A549 (cell line): Measurements from ENCODE around the gene PCBP3.

Experiments used
- BCL3 ChIP-seq: fragments of >200 bp; sonication (Bioruptor Twin); formaldehyde crosslinking; IDR thresholded peaks from 3 replicates; pipeline ENCODE4 v1.6.1; 2016
- CBX2 ChIP-seq: fragments of 200-600 bp; sonication (generic); IDR thresholded peaks from 2 replicates; pipeline ENCODE4 v1.6.1; 2016; ENCODE audit warnings: low read depth, mild to moderate bottlenecking, borderline replicate concordance
- CBX8 ChIP-seq: fragments of 200-600 bp; sonication (generic); IDR thresholded peaks from 2 replicates; pipeline ENCODE4 v1.6.1; 2016
- CEBPB ChIP-seq, 2 experiments: fragments of >200 bp in 1 of 2; sonication (Bioruptor Twin) in 1 of 2; formaldehyde crosslinking in 1 of 2; IDR thresholded peaks; 2 replicates each; pipeline ENCODE4 v1.6.1; 2012 to 2016
- CTCF ChIP-seq: fragments of >200 bp; sonication (Bioruptor Twin); formaldehyde crosslinking; IDR thresholded peaks from 3 replicates; pipeline ENCODE4 v1.5.1; 2016
- EP300 ChIP-seq, 2 experiments: fragments of >200 bp; sonication (Bioruptor Twin); formaldehyde crosslinking; IDR thresholded peaks; 2 replicates in 1 of 2; 3 replicates in 1 of 2; pipeline ENCODE4 v1.6.1; 2016 to 2017
- KDM1A ChIP-seq: fragments of 200-600 bp; sonication (generic); IDR thresholded peaks from 2 replicates; pipeline ENCODE4 v1.6.1; 2016; ENCODE audit warnings: low read depth, mild to moderate bottlenecking
- MYC ChIP-seq: IDR thresholded peaks from 2 replicates; pipeline ENCODE4 v1.6.1; 2012; ENCODE audit warnings: mild to moderate bottlenecking, inconsistent platforms, low read length, improper control_type of control experiment, borderline replicate concordance
- NR3C1 ChIP-seq: fragments of >200 bp; sonication (Bioruptor Twin); formaldehyde crosslinking; IDR thresholded peaks from 3 replicates; pipeline ENCODE4 v1.6.1; 2017
- POLR2A ChIP-seq: IDR thresholded peaks from 2 replicates; pipeline ENCODE4 v1.6.1; 2012; ENCODE audit warnings: mild to moderate bottlenecking, low read length
- RAD21 ChIP-seq, 2 experiments: fragments of >200 bp in 1 of 2; sonication (Bioruptor Twin) in 1 of 2; formaldehyde crosslinking in 1 of 2; IDR thresholded peaks in 1 of 2; conservative IDR thresholded peaks in 1 of 2; 2 replicates in 1 of 2; 3 replicates in 1 of 2; pipeline ENCODE4 v1.6.1; 2012 to 2018; ENCODE audit warnings: inconsistent platforms in 1 of 2
- RCOR1 ChIP-seq: fragments of 150-350 bp; IDR thresholded peaks from 2 replicates; pipeline ENCODE4 v1.6.1; 2014; ENCODE audit warnings: antibody characterized with exemption, low read length, low read depth
- USF2 ChIP-seq: fragments of 450-650 bp; IDR thresholded peaks from 2 replicates; pipeline ENCODE4 v1.6.1; 2014; ENCODE audit warnings: antibody characterized with exemption

- TF ChIP-seq USF2 (no peak), CTCF (no peak), KDM1A (no peak), CBX8 (no peak), CBX2 (no peak), MYC (no peak), EP300 (IDR thresholded peaks at IDR 0.05) (no peak), BCL3 (no peak), POLR2A (no peak), CEBPB (IDR thresholded peaks at IDR 0.05) (no peak), RCOR1 (no peak), NR3C1 (no peak), RAD21 (conservative IDR thresholded peaks at IDR 0.05 in 1 of 2, IDR thresholded peaks at IDR 0.05 in 1 of 2) (no peak)
Observed at GRCh38 chr21:45892156-45892915, 248.8 kb downstream of the PCBP3 start.
